Measurements from ENCODE around the gene SHC2. TPM values are rescaled to one million over a fixed set of nuclear protein-coding genes. Genes with fewer than 3 reads are reported as not detected.
A peak's percentile ranks its signal among the peaks of the same experiment; 100 is the strongest.
"Not testable (repeated sequence)": the region's sequence is repeated elsewhere in the genome, so short reads cannot be mapped to it uniquely, and the experiment has no call there.

Gene SHC2
- total RNA-seq, 1 donor from 2014 or later, result not detected

DNA sequence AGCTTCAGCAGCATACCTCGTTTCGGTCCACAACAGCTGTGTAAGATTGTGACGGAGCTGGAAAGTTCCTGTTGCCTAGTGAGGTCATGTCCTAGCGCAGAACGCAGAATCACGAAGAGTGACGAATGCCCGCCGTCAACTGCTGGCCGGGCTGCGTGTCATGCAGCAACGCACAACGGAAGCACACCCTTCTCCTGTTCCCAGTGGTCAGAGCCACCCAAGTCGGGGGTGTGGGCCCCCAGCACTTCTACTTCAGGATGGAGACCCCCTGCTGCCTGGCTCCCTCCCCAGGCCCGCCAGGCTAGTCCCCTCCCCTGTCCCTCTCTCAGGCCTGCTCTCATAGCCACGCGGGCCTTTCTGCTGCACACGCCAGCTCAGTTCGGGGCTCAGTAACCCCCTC is 77.8 kb downstream of the SHC2 start:
- Mint-ChIP-seq H3K4me1 (ENCODE audit: low read depth) (peaks cover 26% of the 10 kb centered on the region), H3K27ac (peak overlapping the region; percentile 88), H3K4me3 (peak overlapping the region; percentile 65), H3K9me3 (peaks cover 4% of the 10 kb centered on the region), H3K27me3 (ENCODE audit: insufficient read depth) (peaks cover 21% of the 10 kb centered on the region), H3K36me3 (ENCODE audit: low read depth) (peaks cover 4% of the 10 kb centered on the region)
- intact Hi-C loops (cut with micrococcal nuclease), result no loop called here
- DNase-seq (ENCODE audit: low spot score), result no peak

DNA sequence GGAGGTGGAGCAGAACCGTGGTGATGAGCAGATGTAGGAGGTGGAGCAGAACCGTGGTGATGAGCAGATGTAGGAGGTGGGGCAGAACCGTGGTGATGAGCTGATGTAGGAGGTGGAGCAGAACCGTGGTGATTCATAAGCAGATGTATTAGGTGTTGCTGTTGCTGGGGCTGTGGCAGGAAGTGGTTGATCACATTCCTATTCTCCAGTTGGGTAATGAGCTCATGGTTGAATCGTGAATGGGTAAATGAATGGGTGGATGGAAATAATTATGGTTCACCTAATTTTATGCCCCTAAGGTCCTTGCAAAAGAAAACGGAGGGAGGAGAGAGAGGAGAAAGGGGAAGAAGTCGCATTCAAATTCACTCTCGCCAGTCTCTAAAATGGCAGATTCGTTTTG is 78.3 kb downstream of the SHC2 start:
- intact Hi-C loops (cut with micrococcal nuclease), result loop anchor here (1.0 kb wide), 1 partner anchor 107 kb away; no protein-coding TSS in a partner anchor
- peaks cover 30% of the 10 kb centered on the region for H3K4me1 Mint-ChIP-seq (ENCODE audit: low read depth)
- peak overlapping the region; percentile 88 for H3K27ac Mint-ChIP-seq
- H3K27me3 Mint-ChIP-seq (ENCODE audit: insufficient read depth), result peaks cover 21% of the 10 kb centered on the region
- DNase-seq (ENCODE audit: low spot score); H3K9me3 Mint-ChIP-seq; H3K36me3 Mint-ChIP-seq (ENCODE audit: low read depth): not testable (repeated sequence)
- peak overlapping the region; percentile 65 for H3K4me3 Mint-ChIP-seq

DNA sequence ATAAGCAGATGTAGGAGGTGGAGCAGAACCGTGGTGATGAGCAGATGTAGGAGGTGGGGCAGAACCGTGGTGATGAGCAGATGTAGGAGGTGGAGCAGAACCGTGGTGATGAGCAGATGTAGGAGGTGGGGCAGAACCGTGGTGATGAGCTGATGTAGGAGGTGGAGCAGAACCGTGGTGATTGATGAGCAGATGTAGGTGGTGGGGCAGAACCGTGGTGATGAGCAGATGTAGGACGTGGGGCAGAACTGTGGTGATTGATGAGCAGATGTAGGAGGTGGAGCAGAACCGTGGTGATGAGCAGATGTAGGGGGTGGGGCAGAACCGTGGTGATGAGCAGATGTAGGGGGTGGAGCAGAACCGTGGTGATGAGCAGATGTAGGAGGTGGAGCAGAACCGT is 78.9 kb downstream of the SHC2 start:
- Mint-ChIP-seq H3K4me1 (ENCODE audit: low read depth) (peaks cover 30% of the 10 kb centered on the region), H3K27ac (peak overlapping the region; percentile 82), H3K27me3 (ENCODE audit: insufficient read depth) (peaks cover 21% of the 10 kb centered on the region)
- intact Hi-C loops (cut with micrococcal nuclease), result loop anchor here (1.0 kb wide), 1 partner anchor 107 kb away; no protein-coding TSS in a partner anchor
- DNase-seq (ENCODE audit: low spot score); H3K9me3 Mint-ChIP-seq; H3K36me3 Mint-ChIP-seq (ENCODE audit: low read depth); H3K4me3 Mint-ChIP-seq: not testable (repeated sequence)

DNA sequence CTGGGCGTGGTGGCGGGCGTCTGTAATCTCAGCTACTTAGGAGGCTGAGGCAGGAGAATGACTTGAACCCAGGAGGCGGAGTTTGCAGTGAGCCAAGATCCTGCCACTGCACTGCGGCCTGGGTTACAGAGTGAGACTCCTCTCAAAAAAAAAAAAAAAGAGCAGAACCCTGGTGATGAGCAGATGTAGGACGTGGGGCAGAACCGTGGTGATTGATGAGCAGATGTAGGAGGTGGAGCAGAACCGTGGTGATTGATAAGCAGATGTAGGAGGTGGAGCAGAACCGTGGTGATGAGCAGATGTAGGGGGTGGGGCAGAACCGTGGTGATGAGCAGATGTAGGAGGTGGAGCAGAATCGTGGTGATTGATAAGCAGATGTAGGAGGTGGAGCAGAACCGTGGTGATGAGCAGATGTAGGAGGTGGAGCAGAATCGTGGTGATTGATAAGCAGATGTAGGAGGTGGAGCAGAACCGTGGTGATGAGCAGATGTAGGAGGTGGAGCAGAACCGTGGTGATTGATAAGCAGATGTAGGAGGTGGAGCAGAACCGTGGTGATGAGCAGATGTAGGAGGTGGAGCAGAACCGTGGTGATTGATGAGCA is 80.1 kb downstream of the SHC2 start:
- intact Hi-C loops (cut with micrococcal nuclease); H3K36me3 Mint-ChIP-seq (ENCODE audit: low read depth); H3K9me3 Mint-ChIP-seq: not testable (repeated sequence)

DNA sequence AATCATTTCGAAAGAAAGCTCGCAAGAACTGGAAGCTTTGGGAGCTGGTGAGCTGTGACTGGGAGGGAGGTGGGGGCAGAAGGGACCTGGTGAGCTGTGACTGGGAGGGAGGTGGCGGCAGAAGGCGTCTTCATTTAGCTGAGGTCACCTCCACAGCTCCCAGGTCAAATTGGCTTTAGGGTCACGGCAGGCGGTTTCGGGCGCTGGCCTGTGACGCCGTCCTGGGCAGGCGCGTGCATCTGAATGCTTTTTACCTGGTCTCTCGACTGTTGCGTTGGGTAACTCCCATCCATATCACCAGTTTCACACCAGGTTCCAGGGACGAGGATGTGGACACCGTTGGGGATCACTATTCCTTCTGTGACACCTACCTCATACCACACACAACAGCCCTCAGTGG is 81.0 kb downstream of the SHC2 start:
- peaks cover 15% of the 10 kb centered on the region for H3K27me3 Mint-ChIP-seq (ENCODE audit: insufficient read depth)
- H3K4me3 Mint-ChIP-seq, result no peak overlapping the region
- DNase-seq (ENCODE audit: low spot score), result no peak
- peaks cover 4% of the 10 kb centered on the region for H3K36me3 Mint-ChIP-seq (ENCODE audit: low read depth)
- peaks cover 7% of the 10 kb centered on the region for H3K9me3 Mint-ChIP-seq
- H3K27ac Mint-ChIP-seq, result no peak overlapping the region
- intact Hi-C loops (cut with micrococcal nuclease), result no loop called here
- H3K4me1 Mint-ChIP-seq (ENCODE audit: low read depth), result peaks cover 25% of the 10 kb centered on the region

More for the DNA sequence above, 80.1 kb downstream of the SHC2 start:
- Mint-ChIP-seq H3K27ac (peak overlapping the region; percentile 72), H3K27me3 (ENCODE audit: insufficient read depth) (peaks cover 15% of the 10 kb centered on the region), H3K4me1 (ENCODE audit: low read depth) (peaks cover 25% of the 10 kb centered on the region)
- not testable (repeated sequence) for DNase-seq (ENCODE audit: low spot score); H3K4me3 Mint-ChIP-seq

DNA sequence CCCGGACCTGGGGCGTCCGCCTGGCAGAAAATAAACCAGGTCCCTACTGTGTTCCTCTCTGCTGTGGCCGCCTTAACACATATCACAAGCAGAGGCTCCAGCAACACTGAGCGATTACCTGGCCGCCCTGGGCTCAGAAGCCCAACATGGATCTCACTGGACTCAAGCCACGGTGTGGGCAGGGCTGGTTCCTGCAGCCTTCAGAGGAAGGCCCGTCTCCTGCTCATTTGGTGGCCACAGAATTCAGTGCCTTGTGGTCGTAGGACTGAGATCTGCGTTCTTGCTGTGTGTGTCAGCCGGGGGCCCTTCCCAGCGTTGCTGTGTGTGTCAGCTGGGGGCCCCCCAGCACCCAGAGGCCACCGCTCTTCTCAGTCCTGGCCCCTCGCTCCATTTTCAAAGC is 82.1 kb downstream of the SHC2 start:
- Mint-ChIP-seq H3K27ac (no peak overlapping the region), H3K9me3 (peaks cover 7% of the 10 kb centered on the region), H3K4me3 (no peak overlapping the region), H3K36me3 (ENCODE audit: low read depth) (peaks cover 3% of the 10 kb centered on the region), H3K27me3 (ENCODE audit: insufficient read depth) (peaks cover 6% of the 10 kb centered on the region), H3K4me1 (ENCODE audit: low read depth) (peaks cover 25% of the 10 kb centered on the region)
- intact Hi-C loops (cut with micrococcal nuclease), result no loop called here
- no peak for DNase-seq (ENCODE audit: low spot score)

DNA sequence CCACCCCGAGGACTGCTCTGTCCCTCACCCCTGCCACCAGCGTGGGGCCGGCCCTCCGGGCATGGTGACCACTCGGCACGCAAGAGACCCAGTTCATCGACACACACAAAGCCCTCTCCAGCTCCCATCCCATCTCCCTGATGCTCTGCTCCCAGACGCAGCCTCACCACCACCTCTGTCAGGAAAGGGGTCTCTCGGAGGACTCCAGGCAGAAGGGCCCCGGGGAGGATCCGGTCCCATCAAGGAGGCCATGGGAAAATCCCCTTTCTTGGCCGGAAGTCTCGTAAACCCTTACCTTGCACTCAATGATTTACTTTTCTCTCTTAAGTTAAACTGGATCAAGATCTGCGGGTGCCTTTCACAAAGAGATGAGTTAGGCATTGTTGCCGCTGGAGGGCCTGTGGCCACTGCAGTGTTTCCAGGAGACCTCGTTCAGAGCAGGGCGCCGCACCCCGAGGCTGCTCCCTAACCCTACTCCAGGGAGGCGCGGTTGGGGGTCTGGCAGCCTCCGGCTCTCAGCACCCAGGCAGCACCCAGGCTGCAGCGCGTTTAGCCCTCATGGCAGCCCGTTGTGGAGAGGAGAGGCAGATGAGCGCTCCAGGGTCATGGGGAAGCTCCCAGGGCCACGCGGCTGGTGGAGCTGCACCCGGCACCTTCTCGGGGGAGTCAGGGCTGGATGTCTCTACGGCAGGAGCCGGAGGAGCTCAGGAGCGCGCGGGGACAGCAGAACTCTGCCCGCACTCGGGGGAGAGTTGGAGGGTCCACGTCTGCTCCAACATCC is 82.8 kb downstream of the SHC2 start:
- Mint-ChIP-seq H3K4me1 (ENCODE audit: low read depth) (peaks cover 18% of the 10 kb centered on the region), H3K27me3 (ENCODE audit: insufficient read depth) (peaks cover 4% of the 10 kb centered on the region), H3K27ac (peak overlapping the region; percentile 29), H3K4me3 (no peak overlapping the region), H3K9me3 (peaks cover 7% of the 10 kb centered on the region), H3K36me3 (ENCODE audit: low read depth) (peaks cover 3% of the 10 kb centered on the region)
- intact Hi-C loops (cut with micrococcal nuclease), result no loop called here
- DNase-seq (ENCODE audit: low spot score), result no peak

DNA sequence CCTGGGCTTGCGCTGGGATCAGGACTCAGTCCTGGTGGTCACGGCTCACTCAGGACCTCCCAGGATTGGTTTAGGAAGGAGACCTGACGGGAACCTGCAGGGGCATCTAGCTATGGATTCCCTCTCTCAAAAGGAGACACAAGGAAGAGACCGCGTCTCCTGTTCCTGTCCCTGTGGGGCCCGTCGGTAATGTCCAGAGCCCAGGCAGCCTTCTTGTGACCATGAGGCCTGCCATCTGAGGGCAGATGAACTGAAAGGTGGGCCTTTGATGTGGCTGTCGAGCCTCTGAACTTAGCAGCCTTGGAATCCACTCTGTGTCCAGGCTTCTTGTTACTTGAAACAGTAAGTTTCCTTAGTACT is 84.7 kb downstream of the SHC2 start:
- intact Hi-C loops (cut with micrococcal nuclease), result no loop called here
- no peak for DNase-seq (ENCODE audit: low spot score)
- H3K4me3 Mint-ChIP-seq, result no peak overlapping the region

DNA sequence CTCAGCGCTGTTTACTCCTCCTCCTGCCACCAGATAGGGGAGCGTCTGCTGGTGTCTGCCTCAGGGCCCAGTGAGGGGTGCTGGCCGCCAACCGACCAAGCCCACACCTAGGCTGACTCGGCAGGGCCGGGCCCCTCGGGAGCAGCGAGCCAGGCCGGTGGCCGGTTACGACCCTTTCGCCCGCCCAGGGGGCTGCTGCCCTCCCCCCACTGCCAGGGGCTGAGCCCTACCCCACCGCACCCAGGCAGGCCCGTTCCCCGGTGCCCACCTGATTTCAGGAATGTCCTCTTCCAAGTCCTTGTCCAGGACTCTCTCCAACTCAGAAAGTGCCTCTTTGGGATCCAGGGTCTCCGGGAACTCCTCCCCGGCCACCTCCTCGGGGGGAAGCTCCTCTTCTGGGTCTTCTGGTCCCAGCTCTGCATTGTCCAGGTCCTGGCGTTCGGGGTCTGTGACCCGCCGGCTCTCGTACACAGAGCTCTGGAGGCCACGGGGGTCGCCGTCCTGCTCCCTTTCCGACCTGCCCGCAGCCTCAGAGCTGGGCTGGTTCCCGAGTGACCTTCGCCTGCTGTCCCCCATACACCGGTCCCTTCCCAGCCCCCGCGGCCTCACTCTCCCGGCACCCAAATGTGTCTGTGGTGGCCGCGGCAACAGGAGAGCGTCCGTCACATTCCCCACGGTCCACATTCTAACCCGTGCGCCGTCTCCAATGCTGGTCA is 85.3 kb downstream of the SHC2 start:
- H3K4me1 Mint-ChIP-seq (ENCODE audit: low read depth), result peaks cover 9% of the 10 kb centered on the region
- intact Hi-C loops (cut with micrococcal nuclease), result no loop called here
- H3K27me3 Mint-ChIP-seq (ENCODE audit: insufficient read depth), result peaks cover 4% of the 10 kb centered on the region
- DNase-seq (ENCODE audit: low spot score), result no peak
- peaks cover 3% of the 10 kb centered on the region for H3K9me3 Mint-ChIP-seq
- H3K36me3 Mint-ChIP-seq (ENCODE audit: low read depth), result no peaks in the 10 kb centered on the region
- H3K27ac Mint-ChIP-seq, result no peak overlapping the region
- H3K4me3 Mint-ChIP-seq, result no peak overlapping the region

More for the DNA sequence above, 84.7 kb downstream of the SHC2 start:
- H3K27me3 Mint-ChIP-seq (ENCODE audit: insufficient read depth), result peaks cover 5% of the 10 kb centered on the region
- no peak overlapping the region for H3K27ac Mint-ChIP-seq
- peaks cover 12% of the 10 kb centered on the region for H3K4me1 Mint-ChIP-seq (ENCODE audit: low read depth)
- no peaks in the 10 kb centered on the region for H3K36me3 Mint-ChIP-seq (ENCODE audit: low read depth)
- H3K9me3 Mint-ChIP-seq, result peaks cover 3% of the 10 kb centered on the region

DNA sequence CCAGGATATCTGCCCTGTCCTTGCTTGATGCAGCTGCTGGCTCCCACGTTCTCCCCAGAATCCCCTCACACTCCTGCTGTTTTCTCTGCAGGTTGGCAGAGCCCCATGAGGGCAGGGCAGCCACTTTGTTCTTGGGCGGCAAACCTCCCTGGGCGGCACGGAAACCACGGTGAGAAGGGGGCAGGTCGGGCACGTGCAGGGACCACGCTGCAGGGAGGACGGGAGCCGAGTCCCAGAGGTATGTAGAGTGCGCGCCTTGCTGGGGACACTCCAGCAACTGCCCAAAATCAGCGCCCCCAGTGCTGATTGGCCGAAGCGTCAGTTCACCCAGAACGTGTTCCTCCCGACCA is 86.0 kb downstream of the SHC2 start:
- peaks cover 5% of the 10 kb centered on the region for H3K4me1 Mint-ChIP-seq (ENCODE audit: low read depth)
- DNase-seq (ENCODE audit: low spot score), result no peak
- H3K27me3 Mint-ChIP-seq (ENCODE audit: insufficient read depth), result peaks cover 3% of the 10 kb centered on the region
- peaks cover 3% of the 10 kb centered on the region for H3K9me3 Mint-ChIP-seq
- no peak overlapping the region for H3K27ac Mint-ChIP-seq
- intact Hi-C loops (cut with micrococcal nuclease), result no loop called here
- H3K4me3 Mint-ChIP-seq, result no peak overlapping the region
- H3K36me3 Mint-ChIP-seq (ENCODE audit: low read depth), result no peaks in the 10 kb centered on the region

DNA sequence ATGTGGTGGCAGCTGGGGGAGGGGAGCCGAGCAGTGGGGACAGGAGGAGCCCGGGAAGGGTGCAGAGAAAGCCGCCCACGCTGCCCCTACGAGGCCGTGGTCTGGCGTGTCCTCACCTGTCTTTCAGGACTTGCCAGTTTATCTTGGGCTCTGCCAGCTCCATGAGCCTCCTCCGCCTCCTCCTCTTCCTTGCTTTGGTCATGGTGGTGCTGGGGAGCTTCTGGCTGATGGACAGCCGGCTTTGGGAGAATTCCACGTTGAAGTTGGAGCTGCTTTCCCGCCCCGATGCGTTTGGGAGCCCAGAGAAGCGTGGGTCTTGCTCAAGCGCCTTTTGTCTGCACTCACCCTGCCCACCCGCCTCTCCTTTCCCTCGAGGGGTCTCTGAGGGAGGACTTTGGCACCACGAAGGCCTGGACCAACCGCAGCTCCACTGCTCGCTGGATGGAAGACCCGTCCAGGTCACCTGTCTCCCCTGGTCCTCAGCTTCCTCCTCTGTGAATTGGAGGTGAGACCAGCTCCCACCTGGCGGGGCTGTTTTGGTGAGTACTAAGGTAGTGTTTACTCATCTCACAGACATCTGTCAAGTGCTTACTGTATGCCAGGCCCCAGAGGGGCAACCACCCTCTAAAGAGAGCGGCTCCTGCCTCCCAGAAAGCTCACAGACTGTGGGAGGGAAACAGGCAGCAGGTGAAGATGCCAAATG is 86.5 kb downstream of the SHC2 start:
- H3K27me3 Mint-ChIP-seq (ENCODE audit: insufficient read depth), result peaks cover 3% of the 10 kb centered on the region
- H3K4me3 Mint-ChIP-seq, result no peak overlapping the region

DNA sequence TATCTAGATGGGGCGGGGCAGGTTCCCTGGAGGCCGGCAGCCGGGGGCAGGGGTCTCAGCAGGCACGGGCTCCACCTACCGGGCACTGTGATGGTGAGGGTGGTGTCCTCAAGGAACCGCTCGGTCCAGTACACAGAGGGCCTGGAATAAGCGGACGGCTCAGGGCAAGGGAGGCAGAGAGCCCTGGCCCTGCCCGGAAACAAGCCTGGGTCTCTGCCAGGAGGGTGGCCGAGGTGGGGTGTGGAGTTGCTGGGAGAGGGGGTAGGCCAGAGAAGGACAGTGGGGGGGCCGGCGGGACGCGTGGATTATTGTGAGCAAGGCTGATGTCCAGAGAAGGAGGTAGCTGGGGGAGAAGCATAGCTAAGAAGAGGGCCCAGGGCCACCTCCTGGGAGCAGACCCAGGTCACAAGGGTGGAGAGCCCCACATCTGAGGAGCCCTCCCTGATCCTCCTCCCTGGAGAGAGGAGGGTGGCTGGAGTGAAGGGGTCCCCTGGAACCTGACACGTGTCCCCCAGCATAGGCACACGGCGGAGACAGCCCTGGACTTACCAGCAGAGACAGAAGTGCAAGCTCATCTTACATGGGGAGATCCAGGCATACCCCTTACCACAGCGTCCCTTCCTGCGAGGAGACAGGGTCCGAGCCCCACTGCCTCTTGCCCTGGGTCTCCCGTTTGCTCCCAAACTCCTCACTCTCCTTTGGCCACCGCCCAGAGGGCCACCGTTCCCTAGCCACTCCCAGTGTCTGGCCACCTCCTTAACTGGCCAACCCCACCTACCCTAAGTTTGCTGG is 87.2 kb downstream of the SHC2 start:
- H3K27ac Mint-ChIP-seq, result no peak overlapping the region
- peaks cover 5% of the 10 kb centered on the region for H3K4me1 Mint-ChIP-seq (ENCODE audit: low read depth)
- H3K4me3 Mint-ChIP-seq, result no peak overlapping the region
- DNase-seq (ENCODE audit: low spot score), result no peak
- H3K36me3 Mint-ChIP-seq (ENCODE audit: low read depth), result no peaks in the 10 kb centered on the region
- intact Hi-C loops (cut with micrococcal nuclease), result no loop called here
- peaks cover 3% of the 10 kb centered on the region for H3K9me3 Mint-ChIP-seq
- peaks cover 5% of the 10 kb centered on the region for H3K27me3 Mint-ChIP-seq (ENCODE audit: insufficient read depth)

More for the DNA sequence above, 86.5 kb downstream of the SHC2 start:
- Mint-ChIP-seq H3K4me1 (ENCODE audit: low read depth) (peaks cover 5% of the 10 kb centered on the region), H3K36me3 (ENCODE audit: low read depth) (no peaks in the 10 kb centered on the region), H3K9me3 (peaks cover 3% of the 10 kb centered on the region), H3K27ac (no peak overlapping the region)
- intact Hi-C loops (cut with micrococcal nuclease), result no loop called here
- DNase-seq (ENCODE audit: low spot score), result no peak

All from activated T-helper 1 cell treated with anti-CD3 and anti-CD28 coated beads, Interleukin-12 subunit alpha, Interleukin-12 subunit beta, Interleukin-2, Interleukin-4 antibody, amounts not matched to agents 30 ng/mL and 10 ng/mL and 1 ng/mL, durations not matched to agents 14 hours and 24 hours and 36 hours (primary cell).